ENCODE measurements around the gene GRB14.

GRB14 gene

GRCh38 chr2:164545484-164545883 is 75.8 kb downstream of the GRB14 start:
- no peak overlapping the region for H3K4me3 ChIP-seq (ENCODE audit: low read length)
- no peak for TF ChIP-seq CTCF (conservative IDR thresholded peaks at IDR 0.05; ENCODE audit: low read depth, low read length)
- no peak for DNase-seq (ENCODE audit: low read depth)

DNA sequence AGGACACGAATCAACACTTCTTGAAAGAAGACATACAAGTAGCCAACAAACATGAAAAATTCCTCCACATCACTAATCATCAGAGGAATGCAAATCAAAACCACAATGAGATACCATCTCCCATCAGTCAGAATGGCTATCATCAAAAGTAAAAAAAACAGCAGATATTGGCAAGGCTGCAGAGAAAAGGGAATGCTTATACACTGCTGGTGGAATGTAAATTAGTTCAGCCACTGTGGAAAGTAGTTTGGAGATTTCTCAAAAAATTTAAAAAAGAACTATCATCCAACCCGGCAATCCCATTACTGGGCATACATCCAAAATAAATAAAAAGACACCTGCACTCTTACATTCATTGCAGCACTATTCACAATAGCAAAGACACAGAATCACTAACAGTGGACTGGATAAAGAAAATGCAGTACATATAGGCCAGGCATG is 78.7 kb downstream of the GRB14 start:
- no peak overlapping the region for H3K4me3 ChIP-seq (ENCODE audit: low read length)
- peak; percentile 62 for DNase-seq (ENCODE audit: low read depth)
- no peak for TF ChIP-seq CTCF (conservative IDR thresholded peaks at IDR 0.05; ENCODE audit: low read depth, low read length)

DNA sequence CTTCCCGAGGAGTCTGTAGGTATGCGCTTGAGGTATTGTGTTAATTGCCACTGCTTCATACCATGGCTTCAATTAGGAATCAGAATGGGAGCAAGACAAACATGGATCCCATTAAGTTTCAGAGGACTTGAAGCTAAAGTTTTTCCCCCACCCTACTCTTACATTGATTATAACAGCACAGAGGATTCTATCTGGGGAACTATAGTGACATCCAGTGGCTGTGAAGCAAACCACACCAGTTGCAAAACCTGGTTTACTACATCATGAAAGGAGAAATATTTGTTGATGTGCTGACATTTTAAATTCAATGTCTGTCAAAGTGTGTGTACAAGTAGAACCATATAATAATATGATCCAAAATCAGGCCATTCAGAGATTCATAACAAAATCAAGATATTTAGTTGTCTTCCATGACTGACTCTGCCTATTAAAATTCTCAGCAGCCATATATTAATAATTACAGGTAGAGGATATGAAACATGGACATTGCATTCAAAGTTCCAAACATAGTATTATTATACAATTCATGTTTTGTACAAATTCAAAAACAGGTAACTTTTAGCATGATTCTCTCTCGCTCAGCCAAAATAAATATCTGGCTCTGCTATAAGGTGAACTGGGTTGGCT is 82.9 kb downstream of the GRB14 start:
- TF ChIP-seq CTCF (conservative IDR thresholded peaks at IDR 0.05; ENCODE audit: low read depth, low read length): peak; percentile 88
- DNase-seq (ENCODE audit: low read depth): no peak
- H3K4me3 ChIP-seq (ENCODE audit: low read length): no peak overlapping the region

- TF ChIP-seq CTCF (conservative IDR thresholded peaks at IDR 0.05; ENCODE audit: low read depth, low read length): no peak
- DNase-seq (ENCODE audit: low read depth): no peak
- no peak overlapping the region for H3K4me3 ChIP-seq (ENCODE audit: low read length)
Measured at GRCh38 chr2:164535280-164536025, 85.8 kb downstream of the GRB14 start.

DNA sequence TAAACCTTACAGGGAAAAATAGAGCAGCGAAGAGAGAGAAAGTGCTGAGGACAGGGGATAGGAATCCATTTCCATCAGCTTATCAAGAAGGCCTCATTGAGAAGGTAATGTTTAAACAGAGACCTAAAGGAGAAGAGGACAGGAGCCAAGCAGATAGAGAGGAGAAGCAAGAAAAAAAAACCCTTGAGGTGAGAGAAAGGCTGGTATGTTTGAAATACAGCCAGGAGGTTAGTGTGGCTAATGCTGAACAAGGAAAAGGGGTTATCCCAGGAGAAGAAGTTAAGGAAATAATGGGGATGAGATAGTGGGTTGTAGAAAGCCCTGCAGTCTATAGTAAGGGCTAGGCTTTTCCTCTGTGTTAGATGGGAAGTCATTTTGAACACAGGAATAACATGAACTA is 90.8 kb downstream of the GRB14 start:
- no peak for TF ChIP-seq CTCF (conservative IDR thresholded peaks at IDR 0.05; ENCODE audit: low read depth, low read length)
- H3K4me3 ChIP-seq (ENCODE audit: low read length): no peak overlapping the region
- no peak for DNase-seq (ENCODE audit: low read depth)

GRCh38 chr2:164523726-164524125 is 97.6 kb downstream of the GRB14 start:
- no peak overlapping the region for H3K4me3 ChIP-seq (ENCODE audit: low read length)
- no peak for DNase-seq (ENCODE audit: low read depth)
- no peak for TF ChIP-seq CTCF (conservative IDR thresholded peaks at IDR 0.05; ENCODE audit: low read depth, low read length)

GRCh38 chr2:164523009-164523408 is 98.3 kb downstream of the GRB14 start:
- TF ChIP-seq CTCF (conservative IDR thresholded peaks at IDR 0.05; ENCODE audit: low read depth, low read length): no peak
- DNase-seq (ENCODE audit: low read depth): no peak
- H3K4me3 ChIP-seq (ENCODE audit: low read length): no peak overlapping the region

All from retinal pigment epithelial cell (primary cell).